Astrocyte of the spinal cord (primary cell): ENCODE measurements around the gene CCPG1.

Source experiments
- DNase-seq: peaks from one replicate; pipeline ENCODE4 v3.0.0; 2011; ENCODE audit warnings: low read depth, low spot score
- H3K4me3 ChIP-seq: 2 replicates; pipeline ENCODE4 v1.5.1; 2011; ENCODE audit warnings: low read depth, mild to moderate bottlenecking, low read length, moderate library complexity
- in situ Hi-C: cut with HindIII; loops from 2 replicates; pipeline ENCODE4 v1.10.0; 2017; ENCODE audit warnings: low sequenced_read_pairs
- TF ChIP-seq, protein P1 (sequence below): IDR thresholded peaks from 2 replicates; pipeline ENCODE4 v1.5.1; 2012; ENCODE audit warnings: low read depth, mild to moderate bottlenecking, low read length, inconsistent platforms

Gene CCPG1

DNA sequence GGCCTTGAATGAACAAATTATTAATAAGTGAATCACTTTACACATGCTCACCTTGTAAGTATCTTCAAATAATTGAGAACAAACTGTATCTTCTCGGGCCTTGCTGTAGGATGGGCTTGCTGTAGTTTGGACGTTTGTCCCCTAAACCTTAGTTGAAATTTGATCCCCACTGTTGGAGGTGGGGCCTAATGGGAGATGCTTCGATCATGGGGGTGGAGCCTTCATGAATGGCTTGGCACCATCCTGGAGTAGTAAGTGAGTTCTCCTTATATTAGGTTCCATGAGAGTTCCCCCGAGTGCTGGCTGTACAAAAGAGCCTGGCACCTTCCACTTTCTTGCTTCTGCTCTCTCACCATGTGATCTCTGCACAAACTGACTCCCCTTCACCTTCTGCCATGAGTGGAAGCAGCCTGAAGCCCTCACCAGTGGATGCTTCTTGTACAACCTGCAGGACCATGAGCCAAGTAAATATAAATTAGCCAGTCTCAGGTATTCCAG lies 59.8 kb downstream of the CCPG1 start:
- TF ChIP-seq, protein P1, sequence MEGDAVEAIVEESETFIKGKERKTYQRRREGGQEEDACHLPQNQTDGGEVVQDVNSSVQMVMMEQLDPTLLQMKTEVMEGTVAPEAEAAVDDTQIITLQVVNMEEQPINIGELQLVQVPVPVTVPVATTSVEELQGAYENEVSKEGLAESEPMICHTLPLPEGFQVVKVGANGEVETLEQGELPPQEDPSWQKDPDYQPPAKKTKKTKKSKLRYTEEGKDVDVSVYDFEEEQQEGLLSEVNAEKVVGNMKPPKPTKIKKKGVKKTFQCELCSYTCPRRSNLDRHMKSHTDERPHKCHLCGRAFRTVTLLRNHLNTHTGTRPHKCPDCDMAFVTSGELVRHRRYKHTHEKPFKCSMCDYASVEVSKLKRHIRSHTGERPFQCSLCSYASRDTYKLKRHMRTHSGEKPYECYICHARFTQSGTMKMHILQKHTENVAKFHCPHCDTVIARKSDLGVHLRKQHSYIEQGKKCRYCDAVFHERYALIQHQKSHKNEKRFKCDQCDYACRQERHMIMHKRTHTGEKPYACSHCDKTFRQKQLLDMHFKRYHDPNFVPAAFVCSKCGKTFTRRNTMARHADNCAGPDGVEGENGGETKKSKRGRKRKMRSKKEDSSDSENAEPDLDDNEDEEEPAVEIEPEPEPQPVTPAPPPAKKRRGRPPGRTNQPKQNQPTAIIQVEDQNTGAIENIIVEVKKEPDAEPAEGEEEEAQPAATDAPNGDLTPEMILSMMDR: no peak
- in situ Hi-C loops: no loop called here
- no peak for DNase-seq

DNA sequence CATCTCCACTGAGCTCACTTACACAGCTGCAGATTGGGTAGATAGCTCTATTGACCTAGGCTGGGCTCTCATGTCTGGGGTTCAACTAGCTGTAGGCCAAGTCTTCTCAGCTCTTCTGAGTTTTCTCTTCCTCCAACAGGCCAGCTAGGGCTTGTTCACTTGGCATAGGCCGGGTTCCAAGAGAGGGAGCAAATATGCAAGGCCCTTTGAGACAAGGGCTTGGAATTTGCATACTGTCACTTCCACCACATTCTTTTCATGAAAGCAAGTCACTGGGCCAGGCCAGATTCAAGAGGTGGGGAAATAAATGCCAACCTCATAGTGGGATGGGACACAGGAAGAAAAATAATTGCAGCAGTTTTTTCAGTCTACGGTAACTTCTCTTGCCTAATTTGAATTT lies 64.0 kb downstream of the CCPG1 start:
- no peak for DNase-seq
- H3K4me3 ChIP-seq: no peak overlapping the region
- TF ChIP-seq, protein P1: no peak
- in situ Hi-C loops: no loop called here

More for the DNA sequence above, 59.8 kb downstream of the CCPG1 start:
- H3K4me3 ChIP-seq: no peak overlapping the region

DNA sequence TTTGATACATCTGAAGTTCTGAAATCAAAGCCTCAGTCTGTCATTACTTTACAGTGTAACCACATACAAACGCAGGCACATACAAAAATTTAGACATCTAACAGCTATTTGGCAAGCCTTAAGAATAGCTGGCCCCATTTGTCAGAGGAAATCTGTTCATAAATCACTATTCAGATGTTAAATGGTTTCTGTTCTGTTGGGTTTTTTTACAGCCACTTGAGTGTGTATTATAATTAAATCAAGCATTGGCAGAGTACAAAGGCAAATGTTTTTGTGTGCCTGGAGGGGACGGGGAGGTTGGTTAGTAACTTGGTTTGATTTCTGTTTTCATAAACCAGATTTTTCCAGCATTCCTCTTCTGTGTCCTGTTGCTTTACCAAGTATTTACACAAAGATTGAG lies 65.0 kb downstream of the CCPG1 start:
- in situ Hi-C loops: no loop called here
- DNase-seq: no peak
- no peak overlapping the region for H3K4me3 ChIP-seq
- TF ChIP-seq, protein P1: no peak

DNA sequence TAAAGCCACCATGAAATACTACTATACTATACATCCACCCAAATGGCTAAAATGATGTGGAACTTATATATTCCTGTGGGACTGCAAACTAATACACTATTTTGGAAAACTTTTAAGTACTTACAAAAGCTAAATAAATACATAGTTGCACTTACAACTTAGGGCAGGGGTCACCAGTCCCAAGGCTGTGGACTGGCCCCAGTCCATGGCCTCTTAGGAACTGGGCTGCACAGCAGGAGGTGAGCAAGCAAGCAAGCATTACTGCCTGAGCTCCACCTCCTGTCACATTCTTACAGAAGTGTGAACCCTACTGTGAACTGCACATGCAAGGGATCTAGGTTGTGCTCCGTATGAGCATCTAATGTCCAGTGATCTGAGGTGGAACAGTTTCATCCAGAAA lies 71.0 kb downstream of the CCPG1 start:
- DNase-seq: no peak
- TF ChIP-seq, protein P1: no peak
- in situ Hi-C loops: no loop called here
- H3K4me3 ChIP-seq: no peak overlapping the region

DNA sequence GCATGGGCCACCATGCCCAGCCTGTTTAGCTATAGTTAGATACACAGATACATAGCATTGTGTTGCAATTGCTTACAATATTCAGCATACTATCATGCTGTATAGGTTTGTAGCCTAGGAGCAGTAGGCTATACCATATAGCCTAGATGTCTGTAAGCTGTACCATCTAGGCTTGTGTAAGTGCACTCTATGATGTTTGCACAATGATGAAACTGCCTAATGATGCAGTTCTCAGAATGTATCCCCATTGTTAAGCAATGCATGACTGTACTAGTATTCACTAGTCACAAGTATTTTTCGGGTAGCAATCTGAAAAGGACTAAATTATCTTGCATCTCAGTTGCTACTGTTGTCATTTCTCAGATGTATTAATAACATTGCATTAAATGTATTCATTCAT lies 73.2 kb downstream of the CCPG1 start:
- in situ Hi-C loops: no loop called here
- TF ChIP-seq, protein P1: no peak
- H3K4me3 ChIP-seq: no peak overlapping the region
- no peak for DNase-seq

DNA sequence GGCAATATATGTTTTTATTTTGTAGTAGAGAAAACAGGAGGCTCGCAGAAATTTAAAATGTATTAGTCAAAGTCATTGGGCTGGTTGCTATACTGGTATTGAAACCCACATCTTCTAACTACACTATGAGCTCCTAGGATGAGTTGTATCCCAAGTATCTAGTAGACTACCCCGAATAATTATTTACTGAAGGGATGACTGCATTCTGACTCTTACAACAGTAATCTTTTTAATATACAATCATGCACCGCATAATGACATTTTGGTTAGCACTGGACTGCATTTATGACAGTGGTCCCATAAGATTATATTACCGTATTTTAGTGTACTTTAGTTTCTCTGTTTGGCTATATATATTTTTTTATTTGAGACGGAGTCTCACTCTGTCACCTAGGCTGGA lies 73.8 kb downstream of the CCPG1 start:
- in situ Hi-C loops: no loop called here
- TF ChIP-seq, protein P1: no peak
- no peak overlapping the region for H3K4me3 ChIP-seq
- DNase-seq: no peak

DNA sequence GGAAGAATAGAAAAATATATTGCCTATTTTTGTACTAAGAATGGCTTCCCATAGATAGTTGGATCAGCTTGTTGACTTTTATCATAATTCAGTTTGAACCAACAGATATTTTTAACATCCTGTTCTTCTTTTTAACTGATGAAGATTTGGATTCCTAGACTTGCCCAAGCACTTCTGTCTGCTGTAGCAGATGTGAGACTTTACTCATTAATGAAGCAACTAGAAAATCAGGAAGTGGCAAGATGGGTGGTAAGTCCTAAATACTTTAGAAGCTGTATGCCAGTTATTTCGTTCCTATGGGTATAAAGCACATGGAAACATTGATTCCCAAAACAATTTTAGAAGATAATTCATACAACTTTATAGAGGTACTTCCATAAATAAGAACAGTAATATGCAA lies 80.8 kb downstream of the CCPG1 start:
- no peak overlapping the region for H3K4me3 ChIP-seq
- DNase-seq: no peak
- in situ Hi-C loops: no loop called here
- TF ChIP-seq, protein P1: no peak
